Liver (tissue), 9 donors: ENCODE data around the gene VARS1. TPM values are rescaled to one million over a fixed set of nuclear protein-coding genes. Genes with fewer than 3 reads are reported as not detected.

Experiments
- DNase-seq: peaks from one replicate; pipeline ENCODE4 v3.0.0-alpha.2; 2017; ENCODE audit warnings: low spot score
- H3K27ac ChIP-seq, 2 donors: one replicate each; pipeline ENCODE4 v1.7.0; 2013; ENCODE audit warnings: inconsistent platforms in 2 of 2, low read length in 2 of 2, control low read depth in 1 of 2, low read depth in 1 of 2, mild to moderate bottlenecking in 1 of 2
- H3K27me3 ChIP-seq, 4 donors: one replicate each; pipeline versions ENCODE4 v1.6.1 to v1.7.0; 2013; ENCODE audit warnings: low read length in 3 of 4, inconsistent platforms in 1 of 4, mild to moderate bottlenecking in 1 of 4, moderate library complexity in 1 of 4; ENCODE audit not compliant: control insufficient read depth in 4 of 4, insufficient read depth in 4 of 4
- H3K36me3 ChIP-seq, 4 donors: one replicate each; pipeline versions ENCODE4 v1.6.1 to v1.7.0; 2013; ENCODE audit warnings: low read length in 3 of 4, mild to moderate bottlenecking in 3 of 4, low read depth in 1 of 4, moderate library complexity in 1 of 4; ENCODE audit not compliant: control insufficient read depth in 4 of 4, insufficient read depth in 3 of 4
- H3K4me1 ChIP-seq, 4 donors: one replicate each; pipeline versions ENCODE4 v1.6.1 to v1.7.0; 2013; ENCODE audit warnings: low read length in 3 of 4, mild to moderate bottlenecking in 3 of 4, moderate library complexity in 1 of 4; ENCODE audit not compliant: control insufficient read depth in 4 of 4, insufficient read depth in 4 of 4
- H3K4me3 ChIP-seq, 3 donors: one replicate each; pipeline versions ENCODE4 v1.6.1 to v1.7.0; 2013; ENCODE audit warnings: low read length in 3 of 3, control low read depth in 1 of 3, low read depth in 1 of 3, mild to moderate bottlenecking in 1 of 3
- H3K9ac ChIP-seq, 2 donors: one replicate each; pipeline ENCODE4 v1.7.0; 2013; ENCODE audit warnings: low read length in 2 of 2, mild to moderate bottlenecking in 2 of 2, moderate library complexity in 2 of 2, control low read depth in 1 of 2, low read depth in 1 of 2
- H3K9me3 ChIP-seq, 4 donors: one replicate each; pipeline versions ENCODE4 v1.6.1 to v1.7.0; 2013; ENCODE audit warnings: low read length in 3 of 4; ENCODE audit not compliant: control insufficient read depth in 4 of 4
- ATF3 ChIP-seq: IDR thresholded peaks from 2 replicates; pipeline ENCODE4 v1.6.1; 2016; ENCODE audit warnings: antibody characterized with exemption
- CTCF ChIP-seq: fragments of 150-350 bp; IDR thresholded peaks from 2 replicates; pipeline ENCODE4 v1.5.1; 2017; ENCODE audit warnings: improper control_type of control experiment, low read depth, low read length; ENCODE audit not compliant: missing input control
- FOXA1 ChIP-seq: IDR thresholded peaks from 2 replicates; pipeline ENCODE4 v1.6.1; 2016; ENCODE audit warnings: antibody characterized with exemption
- GABPA ChIP-seq, 2 donors: IDR thresholded peaks in 1 of 2; conservative IDR thresholded peaks in 1 of 2; 2 replicates each; pipeline ENCODE4 v1.6.1; 2016; ENCODE audit warnings: antibody characterized with exemption in 2 of 2, mild to moderate bottlenecking in 1 of 2, moderate library complexity in 1 of 2
- HNF4A ChIP-seq, 2 donors: conservative IDR thresholded peaks; 2 replicates each; pipeline ENCODE4 v1.6.1; 2016; ENCODE audit warnings: antibody characterized with exemption in 2 of 2, mild to moderate bottlenecking in 2 of 2
- HNF4G ChIP-seq: IDR thresholded peaks from 2 replicates; pipeline ENCODE4 v1.6.1; 2016; ENCODE audit warnings: antibody characterized with exemption
- JUND ChIP-seq, 2 donors: IDR thresholded peaks; 2 replicates each; pipeline ENCODE4 v1.6.1; 2016; ENCODE audit warnings: antibody characterized with exemption in 2 of 2
- MAX ChIP-seq: IDR thresholded peaks from 2 replicates; pipeline ENCODE4 v1.6.1; 2016; ENCODE audit warnings: antibody characterized with exemption
- REST ChIP-seq: IDR thresholded peaks from 2 replicates; pipeline ENCODE4 v1.6.1; 2016; ENCODE audit warnings: antibody characterized with exemption, mild to moderate bottlenecking
- YY1 ChIP-seq: IDR thresholded peaks from 2 replicates; pipeline ENCODE4 v1.6.1; 2016; ENCODE audit warnings: antibody characterized with exemption, mild to moderate bottlenecking
- WGBS: extraction: QIAGEN DNeasy Blood & Tissue Kit; methylation state at CpG from one replicate; pipeline ENCODE4 v1.1.7; 2013; 5-methylcytosine and 5-hydroxymethylcytosine counted together
- polyA plus RNA-seq, 2 donors: library from polyadenylated mRNA; stranded (reverse) in 1 of 2; unstranded in 1 of 2; fragments of 200-250 nt in 1 of 2; fragments of >200 nt in 1 of 2; fragmentation: Nextera tagmentation in 1 of 2; extraction: Ambion mirVana in 1 of 2; gene quantifications; one replicate each; pipeline versions ENCODE4 v1.2.1 to v1.2.3, GENCODE V29; 2013 to 2015
- total RNA-seq, 2 donors: library from RNA; depleted of rRNA; stranded (reverse); fragments of >200 nt; gene quantifications; one replicate each; pipeline ENCODE4 v1.2.3, GENCODE V29; 2014
- donor health status: healthy.
- donor health status: healthy.
- donor health status: healthy.
- donor health status: healthy.
- donor health status: healthy.

Gene VARS1
- total and polyA plus RNA-seq, 4 donors = 17.9 to 44.7 (median 32.4) TPM

GRCh38 chr6:31784098-31784925 lies 11.2 kb downstream of the VARS1 start:
- no peak for DNase-seq
- WGBS = 95% methylated on average over 15 of the region's 15 CpGs
- no peaks in the 10 kb centered on the region for H3K27me3 ChIP-seq
- peaks cover 10 to 54% (median 15%) of the 10 kb centered on the region in 4 donors for H3K36me3 ChIP-seq
- no peak overlapping the region for H3K27ac ChIP-seq
- H3K9me3 ChIP-seq = no peaks in the 10 kb centered on the region
- H3K9ac ChIP-seq = no peak overlapping the region
- H3K4me1 ChIP-seq = peaks cover 0 to under 1% (median 0%) of the 10 kb centered on the region in 4 donors
- TF ChIP-seq ATF3 (no peak), GABPA (IDR thresholded peaks at IDR 0.05 in 1 of 2, conservative IDR thresholded peaks at IDR 0.05 in 1 of 2) (no peak), HNF4A (conservative IDR thresholded peaks at IDR 0.05) (no peak), CTCF (no peak), REST (no peak), HNF4G (no peak)
- H3K4me3 ChIP-seq = no peak overlapping the region

GRCh38 chr6:31782126-31782855 lies 13.3 kb downstream of the VARS1 start:
- Histone ChIP-seq H3K36me3 (peaks cover 14 to 53% (median 17%) of the 10 kb centered on the region in 4 donors), H3K9me3 (no peaks in the 10 kb centered on the region), H3K4me1 (peaks cover 0 to 15% (median 9%) of the 10 kb centered on the region in 4 donors), H3K27me3 (no peaks in the 10 kb centered on the region), H3K4me3 (no peak overlapping the region), H3K9ac (no peak overlapping the region), H3K27ac (no peak overlapping the region)
- TF ChIP-seq MAX (no peak), FOXA1 (no peak), ATF3 (no peak), GABPA (IDR thresholded peaks at IDR 0.05 in 1 of 2, conservative IDR thresholded peaks at IDR 0.05 in 1 of 2) (no peak), JUND (IDR thresholded peaks at IDR 0.05) (no peak), YY1 (no peak), HNF4G (no peak), REST (no peak)
- WGBS = 92% methylated on average over 32 of the region's 32 CpGs
- no peak for DNase-seq
